HG03520 (cell line): ENCODE data around the gene NEK5.
"Not testable (repeated sequence)": the region's sequence is repeated elsewhere in the genome, so short reads cannot be mapped to it uniquely, and the experiment has no call there.

Experiments used
- ATAC-seq: cut with Tn5 transposase; IDR thresholded peaks from one replicate; pipeline ENCODE4 v1.9.1; 2021; ENCODE audit warnings: mild to moderate bottlenecking, moderate library complexity; ENCODE audit not compliant: unreplicated experiment

NEK5 gene

DNA sequence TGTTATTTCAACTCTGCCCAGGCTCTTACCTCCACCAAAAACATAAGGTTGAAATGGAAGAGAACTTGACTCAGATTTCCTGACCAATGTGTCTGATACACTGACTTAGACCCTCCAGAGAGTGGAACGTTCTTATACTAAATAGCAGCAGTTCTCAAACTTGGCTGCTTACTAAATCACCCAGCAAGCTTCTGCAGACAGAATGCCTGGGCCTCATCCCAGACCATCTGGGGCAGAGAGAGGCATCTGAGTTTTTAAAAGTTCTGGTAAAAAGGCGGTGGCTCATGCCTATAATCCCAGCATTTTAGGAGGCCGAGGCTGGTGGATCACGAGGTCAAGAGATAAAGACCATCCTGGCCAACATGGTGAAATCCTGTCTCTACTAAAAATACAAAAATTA is 46.3 kb downstream of the NEK5 start:
- ATAC-seq = no peak

- ATAC-seq = not testable (repeated sequence)
Observed at GRCh38 chr13:52079891-52080290, 49.0 kb downstream of the NEK5 start.

DNA sequence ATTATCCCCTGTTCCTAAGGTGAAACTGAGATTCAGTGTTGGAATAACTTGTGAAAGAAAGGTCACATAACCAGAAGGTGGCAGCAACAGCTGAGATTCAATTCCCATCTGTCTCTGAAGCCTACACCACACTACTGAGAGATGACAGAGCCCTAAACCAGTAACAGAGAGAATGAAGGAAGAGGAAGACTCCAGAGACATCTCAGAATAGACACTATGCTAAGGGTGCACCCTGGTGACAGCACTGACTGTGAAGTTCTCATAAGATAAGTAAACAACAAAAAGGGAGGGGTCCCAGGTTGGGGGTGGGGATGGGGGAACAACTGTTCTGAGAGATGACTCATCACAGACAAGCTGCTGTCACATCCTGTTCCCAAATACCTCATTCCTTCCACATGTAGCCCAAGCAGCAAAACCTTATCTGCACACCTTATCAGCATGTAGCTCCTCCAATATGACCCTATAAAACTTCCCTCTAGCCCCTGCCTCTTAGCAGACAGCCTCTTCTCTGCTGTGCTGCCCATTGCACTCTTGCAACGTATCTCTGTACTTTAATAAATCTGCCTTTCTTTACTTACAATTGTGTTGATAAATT is 57.8 kb downstream of the NEK5 start:
- no peak for ATAC-seq

DNA sequence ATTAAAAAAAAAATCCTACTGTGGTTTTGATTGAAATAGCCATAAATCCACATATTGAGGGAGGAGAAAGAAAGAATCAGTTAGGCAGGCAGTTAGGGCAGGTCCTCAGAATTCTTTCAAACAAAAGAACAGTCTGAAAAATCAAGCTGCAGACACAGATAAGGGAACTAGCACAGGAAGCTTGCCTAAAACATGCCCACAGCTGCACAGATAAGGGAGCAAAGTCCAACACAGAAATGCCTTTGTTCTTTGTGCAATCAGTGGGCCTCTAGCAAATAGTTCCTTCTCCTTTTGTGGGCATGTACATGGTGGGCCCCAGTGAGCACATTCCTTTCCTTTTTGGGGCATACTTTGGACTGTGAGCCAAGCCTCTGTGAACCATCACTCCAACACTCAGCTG is 61.6 kb downstream of the NEK5 start:
- ATAC-seq = no peak

DNA sequence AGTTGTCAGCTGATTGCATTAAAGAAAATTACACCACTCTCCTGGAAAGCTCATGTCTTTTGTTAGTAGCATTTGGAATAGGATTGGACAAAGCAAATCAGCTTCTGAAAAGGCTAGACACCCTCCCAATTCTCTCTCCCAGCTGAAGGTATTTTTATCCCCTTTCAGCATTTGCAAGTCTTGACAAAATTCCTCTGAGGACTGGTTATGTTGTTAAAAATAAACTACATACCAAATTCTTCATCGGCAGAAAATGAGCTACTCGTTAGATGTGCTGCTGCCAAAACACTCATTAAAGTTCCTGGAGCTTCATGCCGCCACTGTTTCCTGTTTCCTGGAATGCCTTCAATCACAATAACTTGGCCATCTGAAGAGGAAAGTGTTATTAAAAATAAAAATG is 67.3 kb downstream of the NEK5 start:
- no peak for ATAC-seq

DNA sequence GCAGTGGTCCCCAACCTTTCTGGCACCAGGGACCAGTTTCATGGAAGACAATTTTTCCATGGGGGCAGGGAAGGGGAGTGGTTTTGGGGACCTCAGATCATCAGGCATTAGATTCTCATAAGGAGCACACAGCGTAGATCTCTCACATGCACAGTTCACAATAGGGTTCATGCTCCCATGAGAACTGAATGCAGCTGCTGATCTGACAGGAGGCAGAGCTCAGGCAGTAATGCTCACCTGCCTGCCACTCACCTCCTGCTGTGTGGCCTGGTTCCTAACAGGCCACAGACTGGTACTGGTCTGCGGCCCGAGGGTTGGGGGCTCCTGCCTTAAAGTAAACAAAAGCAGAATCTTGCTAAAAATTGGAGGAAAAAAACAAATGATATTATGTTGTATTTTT is 67.8 kb downstream of the NEK5 start:
- not testable (repeated sequence) for ATAC-seq

DNA sequence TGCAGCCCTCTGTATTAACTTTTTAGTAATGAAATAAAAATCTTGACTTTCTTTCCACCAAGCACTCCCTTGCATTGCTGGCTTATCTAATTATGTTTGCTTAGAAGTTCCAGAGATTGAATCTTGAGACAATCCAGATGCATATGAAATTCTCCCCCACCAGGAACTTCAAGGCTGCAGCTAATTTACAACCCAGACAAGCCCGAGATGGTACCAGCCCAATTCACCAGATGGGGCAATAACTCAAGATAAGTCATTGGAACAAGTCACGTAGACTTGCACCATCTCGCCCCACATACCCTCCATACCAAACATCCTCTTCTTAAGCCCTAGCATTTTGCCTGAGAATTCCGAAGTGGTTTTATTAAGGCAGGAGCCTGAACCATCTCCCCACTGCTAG is 75.4 kb downstream of the NEK5 start:
- ATAC-seq = no peak

GRCh38 chr13:52051400-52051799 is 77.5 kb downstream of the NEK5 start:
- no peak for ATAC-seq

DNA sequence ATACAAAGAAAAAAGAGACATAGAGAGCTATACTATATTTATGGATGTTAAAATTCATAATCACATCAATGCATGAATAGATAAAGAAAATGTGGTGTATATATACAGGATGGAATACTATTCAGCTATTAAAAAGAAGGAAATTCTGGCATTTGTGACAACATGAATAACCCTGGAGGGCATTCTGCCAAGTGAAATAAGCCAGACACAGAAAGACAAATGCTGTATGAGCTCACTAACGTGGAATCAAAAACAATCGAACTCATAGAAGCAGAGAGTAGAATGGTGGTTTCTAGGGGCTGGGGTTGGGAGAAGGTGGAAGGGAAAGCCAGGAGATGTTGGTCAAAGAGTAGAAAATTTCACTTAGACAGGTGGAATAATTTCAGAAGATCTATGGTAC is 80.4 kb downstream of the NEK5 start:
- ATAC-seq = no peak

DNA sequence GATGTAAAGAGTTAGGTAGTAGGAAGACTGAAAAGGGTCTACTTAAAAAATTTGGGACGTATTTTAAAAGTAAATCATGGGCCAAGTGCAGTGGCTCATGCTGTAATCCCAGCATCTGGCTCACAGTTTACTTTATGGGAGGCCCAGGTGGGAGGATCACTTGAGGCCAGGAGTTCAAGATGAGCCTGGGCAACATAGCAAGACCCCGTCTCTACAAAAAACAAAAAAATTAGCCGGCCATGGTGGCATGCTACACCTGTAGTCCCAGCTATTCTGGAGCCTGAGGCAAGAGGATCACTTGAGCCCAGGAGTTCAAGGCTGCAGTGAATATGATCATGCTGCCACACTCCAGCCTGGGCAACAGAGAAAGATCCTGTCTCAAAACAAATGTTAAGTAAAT is 81.4 kb downstream of the NEK5 start:
- no peak for ATAC-seq

GRCh38 chr13:52043675-52044074 is 85.2 kb downstream of the NEK5 start:
- no peak for ATAC-seq

DNA sequence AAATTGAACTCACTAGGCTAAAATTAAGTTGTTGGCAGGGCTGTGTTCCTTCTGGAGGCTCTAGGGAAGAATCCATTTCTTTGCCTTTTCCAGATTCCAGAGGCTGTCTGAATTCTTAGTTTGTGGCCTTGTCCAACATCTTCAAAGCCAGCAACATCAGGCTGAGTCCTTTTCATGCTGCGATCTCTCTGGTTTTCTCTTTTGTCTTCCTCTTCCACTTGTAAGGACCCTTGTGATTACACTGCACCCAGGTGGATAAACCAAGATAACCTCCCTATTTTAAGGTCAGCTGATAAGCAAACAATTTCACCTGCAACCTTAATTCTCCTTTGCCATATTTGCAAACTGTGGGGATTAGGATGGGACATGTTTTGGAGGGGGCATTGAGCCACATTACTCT is 92.8 kb downstream of the NEK5 start:
- no peak for ATAC-seq

GRCh38 chr13:52034616-52035226 is 94.2 kb downstream of the NEK5 start:
- ATAC-seq = no peak

DNA sequence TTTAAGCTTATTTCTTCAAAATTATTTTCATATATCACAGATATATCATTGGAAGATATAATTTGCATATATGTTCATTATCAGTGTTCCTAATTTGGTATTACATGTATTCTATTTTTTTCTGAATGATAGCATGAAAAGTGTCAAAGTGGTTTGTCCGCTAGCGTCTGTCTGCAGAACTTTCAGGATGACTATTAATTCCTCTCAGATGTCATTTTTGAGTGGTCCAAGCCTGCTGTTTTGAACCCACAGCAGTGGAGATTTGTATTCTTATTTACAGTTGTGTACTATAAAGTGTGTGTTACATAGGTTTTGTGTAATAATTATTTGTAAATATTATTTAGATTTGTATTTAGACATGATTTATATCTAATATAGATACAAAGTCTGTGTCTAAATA is 95.8 kb downstream of the NEK5 start:
- no peak for ATAC-seq

- ATAC-seq = not testable (repeated sequence)
Observed at GRCh38 chr13:52030401-52030800, 98.5 kb downstream of the NEK5 start.

DNA sequence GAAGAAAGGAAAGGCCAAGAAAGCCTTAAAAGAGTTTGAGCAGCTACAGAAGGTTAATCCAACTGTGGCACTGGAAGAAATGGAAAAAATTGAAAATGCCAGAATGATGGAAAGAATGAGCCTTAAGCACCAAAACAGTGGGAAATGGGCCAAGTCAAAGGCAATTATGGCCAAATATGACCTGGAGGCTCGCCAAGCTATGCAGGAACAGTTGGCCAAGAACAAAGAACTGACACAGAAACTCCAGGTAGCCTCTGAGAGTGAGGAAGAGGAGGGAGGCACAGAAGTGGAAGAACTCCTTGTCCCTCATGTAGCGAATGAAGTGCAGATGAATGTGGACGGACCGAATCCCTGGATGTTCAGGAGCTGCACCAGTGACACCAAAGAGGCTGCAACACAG is 99.3 kb downstream of the NEK5 start:
- no peak for ATAC-seq

GRCh38 chr13:52027832-52028231 is 101.0 kb downstream of the NEK5 start:
- ATAC-seq = no peak

- no peak for ATAC-seq
Observed at GRCh38 chr13:52026246-52026626, 102.6 kb downstream of the NEK5 start.

GRCh38 chr13:52025475-52026245 is 103.2 kb downstream of the NEK5 start:
- no peak for ATAC-seq

DNA sequence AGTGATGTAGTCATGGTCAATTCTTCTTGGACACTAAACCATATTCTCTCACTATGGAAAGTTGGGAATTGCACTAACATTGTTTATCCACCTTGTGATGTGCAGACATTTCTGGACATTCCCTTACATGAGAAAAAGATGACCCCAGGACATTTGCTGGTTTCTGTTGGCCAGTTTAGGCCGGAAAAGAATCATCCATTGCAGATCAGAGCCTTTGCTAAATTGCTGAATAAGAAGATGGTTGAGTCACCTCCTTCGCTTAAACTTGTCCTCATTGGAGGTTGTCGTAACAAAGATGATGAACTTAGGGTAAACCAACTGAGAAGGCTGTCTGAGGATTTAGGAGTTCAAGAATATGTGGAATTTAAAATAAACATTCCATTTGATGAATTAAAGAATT is 104.4 kb downstream of the NEK5 start, which contains the start of gene UTP14C:
TSS of gene UTP14C (plus strand) at position 211 of the 400 bp plus-strand sequence. CDS start 4,114 bp downstream, outside the sequence.
- ATAC-seq = no peak

- no peak for ATAC-seq
Observed at GRCh38 chr13:52022356-52022755, 106.5 kb downstream of the NEK5 start.

- no peak for ATAC-seq
Observed at GRCh38 chr13:52020191-52020590, 108.7 kb downstream of the NEK5 start.
